Lower leg skin (tissue), 3 donors: Measurements from ENCODE around the gene RAB5A.

Experiments
- CTCF ChIP-seq, 3 donors: fragments of 450-650 bp; IDR thresholded peaks; one replicate each; pipeline ENCODE4 v1.5.1; 2016; ENCODE audit warnings: antibody characterized with exemption in 3 of 3, mild to moderate bottlenecking in 3 of 3, moderate library complexity in 2 of 3
- POLR2A ChIP-seq, 2 donors: fragments of 450-650 bp; IDR thresholded peaks; one replicate each; pipeline ENCODE4 v1.6.1; 2016 to 2017; ENCODE audit warnings: antibody characterized with exemption in 2 of 2, mild to moderate bottlenecking in 1 of 2, moderate library complexity in 1 of 2

GRCh38 chr3:19932422-19932821 is 14.5 kb upstream of the RAB5A start:
- no peak for TF ChIP-seq POLR2A (IDR thresholded peaks at IDR 0.05)
- no peak for TF ChIP-seq CTCF (IDR thresholded peaks at IDR 0.05)
